ENCODE measurements around the gene SCN3B.

SCN3B gene

DNA sequence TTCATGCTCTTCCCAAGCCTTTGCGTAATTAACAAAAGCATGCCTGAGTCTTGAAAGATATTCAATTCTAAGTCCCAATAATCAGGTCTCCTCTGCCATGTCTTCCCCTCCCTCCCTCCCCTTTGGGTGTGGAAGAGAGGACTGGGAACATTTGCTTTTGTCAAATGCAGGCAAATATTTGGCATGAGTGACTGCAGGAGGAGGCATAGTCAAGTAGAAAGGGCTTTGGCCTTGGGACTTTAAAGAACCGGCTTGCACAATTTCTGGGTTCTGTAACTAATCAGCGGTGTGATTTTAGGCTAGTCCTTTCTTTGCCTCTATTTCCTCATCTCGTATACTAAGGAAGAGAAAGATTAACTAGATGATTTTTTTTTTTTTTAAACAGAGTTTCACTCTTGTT is 59.5 kb downstream of the SCN3B start:
- no peak for DNase-seq (ENCODE audit: low read depth)

DNA sequence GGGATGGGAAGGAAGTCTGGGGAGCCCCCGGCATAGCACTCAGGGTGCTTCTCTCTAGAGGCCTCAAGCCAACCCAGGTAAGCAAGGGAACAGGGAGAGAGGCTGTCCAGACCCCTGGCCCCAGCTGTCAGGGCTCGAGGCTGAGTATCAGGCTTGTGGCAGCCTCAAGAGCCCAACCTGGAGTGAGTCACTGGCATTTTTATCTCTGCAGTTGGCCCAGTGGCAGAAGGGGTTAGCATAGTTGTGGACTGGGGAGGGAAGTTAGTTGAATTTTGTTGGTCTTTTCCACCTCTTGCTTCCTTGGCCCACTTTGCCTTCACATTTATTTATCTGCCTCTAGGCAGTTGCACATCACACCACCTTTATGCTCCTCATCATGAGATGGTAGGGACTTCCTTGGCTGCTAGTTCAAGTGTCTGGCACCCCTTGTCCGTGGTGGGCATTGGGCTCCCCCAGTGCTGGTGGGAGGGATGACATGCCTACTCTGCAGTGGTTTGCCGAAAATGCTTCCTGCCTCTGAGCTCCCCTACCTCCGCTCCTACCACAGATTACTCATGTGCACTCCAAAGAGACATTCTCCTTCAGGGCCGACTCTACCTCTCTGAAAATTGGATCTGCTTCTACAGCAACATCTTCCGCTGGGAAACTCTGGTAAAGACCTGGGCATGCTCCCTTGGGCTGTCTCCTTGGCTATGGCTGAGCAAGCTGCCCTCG is 60.1 kb downstream of the SCN3B start:
- no peak for DNase-seq (ENCODE audit: low read depth)

DNA sequence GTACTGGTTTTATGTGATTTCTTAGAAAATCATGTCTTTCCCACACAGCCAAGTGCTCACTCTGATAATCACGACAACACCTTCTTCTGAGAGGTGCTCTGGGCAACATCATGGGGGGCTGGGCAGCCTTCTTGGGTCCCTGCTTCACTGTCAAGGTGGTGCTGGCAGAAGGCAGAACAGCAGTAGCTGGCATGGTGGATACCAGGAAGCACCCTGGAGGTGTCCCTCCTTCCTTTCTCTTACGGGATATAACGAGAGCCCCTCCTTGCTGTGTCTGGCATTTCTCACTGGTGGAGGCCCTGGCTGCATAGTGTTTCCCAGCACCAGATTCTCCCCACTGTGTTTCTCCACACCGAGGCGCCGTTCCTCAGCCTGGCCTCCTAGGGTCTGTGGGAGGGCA is 60.9 kb downstream of the SCN3B start:
- DNase-seq (ENCODE audit: low read depth) = no peak

DNA sequence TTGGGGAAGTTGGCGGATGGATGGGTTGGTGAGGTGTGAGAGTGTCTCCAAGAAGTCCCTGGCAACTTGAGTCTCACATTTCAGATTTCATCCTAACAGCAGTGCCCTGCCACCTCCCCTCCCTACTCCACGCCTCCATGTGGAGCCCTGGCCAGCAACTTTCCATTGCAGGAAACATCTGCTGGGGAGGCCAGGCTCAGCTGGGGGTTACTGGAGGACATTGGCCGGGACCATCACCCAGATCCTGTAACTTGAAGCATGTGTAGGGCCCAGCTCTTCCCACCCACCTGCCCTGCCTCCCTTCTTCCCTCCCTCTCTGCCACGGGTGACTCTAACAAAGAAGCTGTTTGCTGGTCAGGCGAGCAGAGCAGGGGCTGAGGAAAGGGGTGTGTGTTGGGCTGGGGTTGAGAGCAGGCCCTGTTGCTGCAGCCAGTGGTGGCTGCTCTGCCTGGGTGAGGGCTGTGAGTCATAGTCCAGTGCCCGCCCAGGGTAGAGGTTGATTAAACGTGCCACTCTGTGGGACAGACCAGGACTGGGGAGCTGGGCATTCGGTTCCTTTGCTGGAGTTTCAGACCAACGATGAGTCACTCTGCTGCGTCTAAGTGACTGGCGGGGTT is 64.0 kb downstream of the SCN3B start:
- no peak for DNase-seq (ENCODE audit: low read depth)

DNA sequence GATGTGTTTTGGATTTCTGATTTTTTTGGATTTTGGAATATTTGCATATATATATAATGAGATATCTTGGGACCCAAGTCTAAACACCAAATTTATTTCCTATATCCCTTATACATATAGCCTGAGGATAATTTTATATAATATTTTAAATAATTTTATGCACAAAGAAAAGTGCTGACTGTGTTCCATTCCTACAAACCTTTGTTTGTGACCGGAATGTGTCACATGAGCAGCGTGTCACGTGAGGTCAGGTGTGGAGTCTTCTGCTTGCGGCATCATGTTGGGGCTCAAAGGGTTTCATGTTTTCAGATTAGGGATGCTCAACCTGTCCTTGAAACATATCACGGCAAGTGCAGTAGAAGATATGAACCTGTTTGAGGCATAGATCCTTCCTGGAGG is 65.6 kb downstream of the SCN3B start:
- DNase-seq (ENCODE audit: low read depth) = no peak

DNA sequence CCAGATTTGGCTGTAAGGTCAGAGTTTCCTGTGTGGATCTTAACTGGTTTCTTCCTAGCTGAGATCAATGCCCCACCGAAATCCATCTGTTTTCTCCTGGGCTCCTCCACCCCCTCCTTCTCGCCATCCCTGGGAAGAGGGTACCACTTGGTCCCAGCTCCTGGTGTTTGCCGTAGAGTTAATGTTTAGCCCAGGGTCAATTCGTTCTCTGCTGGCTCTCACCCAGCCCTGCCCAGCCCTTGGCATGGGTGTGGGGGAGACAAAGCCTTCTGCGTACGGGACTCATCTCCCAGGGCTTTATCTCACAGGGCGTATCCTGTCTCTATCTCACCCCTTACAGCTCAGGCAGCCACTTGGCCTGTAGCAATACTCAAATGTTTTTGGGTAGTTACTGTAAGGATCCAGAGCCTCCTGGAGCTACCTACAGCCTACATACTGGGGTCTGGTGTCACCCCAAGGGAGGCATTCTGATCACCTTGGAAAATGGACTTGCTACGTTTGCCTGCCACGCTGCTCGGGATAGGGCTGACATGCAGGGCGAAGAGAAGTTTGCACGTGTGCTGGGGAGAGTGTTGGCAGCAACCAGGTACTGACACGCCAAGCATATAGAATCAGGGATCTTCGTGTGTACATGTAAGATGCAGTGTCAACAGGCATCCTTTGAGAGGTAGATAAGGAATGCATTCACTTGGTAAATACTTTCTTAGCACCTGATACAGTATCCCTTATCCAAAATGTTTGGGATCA is 66.1 kb downstream of the SCN3B start:
- no peak for DNase-seq (ENCODE audit: low read depth)

DNA sequence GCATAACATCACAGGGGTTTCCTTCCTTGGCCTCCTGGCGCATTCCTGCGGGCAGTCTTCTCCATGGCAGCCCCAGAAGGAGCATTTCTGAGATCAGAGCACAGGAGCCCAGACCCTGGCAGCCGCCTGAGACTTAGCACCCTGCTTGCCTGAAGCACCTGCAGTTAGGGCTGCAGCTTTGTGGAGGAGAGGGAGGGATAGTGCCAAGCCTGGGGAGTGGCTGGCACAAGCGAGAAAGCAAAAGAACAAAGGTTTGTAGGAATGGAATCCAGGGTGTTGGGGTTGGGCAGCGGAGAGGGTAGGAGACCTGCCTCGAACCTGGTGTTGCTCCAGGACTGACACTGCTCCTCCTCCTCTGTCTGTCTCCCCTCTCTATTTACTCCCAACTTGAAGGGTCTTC is 66.9 kb downstream of the SCN3B start:
- DNase-seq (ENCODE audit: low read depth) = no peak

DNA sequence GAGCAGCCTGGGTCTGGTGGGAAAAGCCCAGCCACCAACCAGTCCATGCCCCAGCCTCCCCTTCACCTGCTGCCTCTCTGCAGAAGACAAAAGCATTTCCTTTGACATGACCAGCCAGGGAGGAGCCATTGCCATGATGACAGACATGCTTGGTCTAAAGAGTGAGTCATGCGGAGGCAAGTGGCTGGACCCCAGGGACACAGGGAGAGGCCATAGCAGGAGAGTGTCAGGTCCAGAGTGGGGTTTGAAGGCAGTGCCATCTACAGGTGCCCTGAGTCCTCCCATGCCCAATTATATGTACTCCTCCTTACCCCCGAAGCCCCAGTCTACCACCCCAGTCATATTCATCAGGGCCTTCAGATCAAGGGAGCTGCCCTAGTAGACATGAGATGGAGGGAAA is 67.4 kb downstream of the SCN3B start:
- no peak for DNase-seq (ENCODE audit: low read depth)

DNA sequence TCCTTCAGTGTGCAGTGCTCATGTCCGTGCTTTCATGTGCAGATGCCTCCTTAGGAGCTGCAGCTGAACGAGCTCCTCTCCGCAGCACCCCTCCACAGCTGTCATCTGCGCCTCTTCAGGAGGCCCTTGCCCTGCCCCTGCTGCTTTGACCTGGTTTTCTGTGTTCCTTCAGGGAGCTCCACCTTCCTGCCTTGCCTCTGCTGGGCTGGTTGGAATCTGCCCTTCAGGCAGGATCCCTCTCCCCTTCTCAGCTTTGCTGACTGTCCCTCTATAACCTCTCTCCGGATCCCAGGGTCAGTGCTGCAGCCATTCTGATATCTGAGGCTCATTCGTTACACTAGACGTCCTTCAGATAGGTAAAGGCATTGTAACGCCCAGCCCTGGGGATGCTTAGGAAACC is 67.9 kb downstream of the SCN3B start:
- DNase-seq (ENCODE audit: low read depth) = no peak

DNA sequence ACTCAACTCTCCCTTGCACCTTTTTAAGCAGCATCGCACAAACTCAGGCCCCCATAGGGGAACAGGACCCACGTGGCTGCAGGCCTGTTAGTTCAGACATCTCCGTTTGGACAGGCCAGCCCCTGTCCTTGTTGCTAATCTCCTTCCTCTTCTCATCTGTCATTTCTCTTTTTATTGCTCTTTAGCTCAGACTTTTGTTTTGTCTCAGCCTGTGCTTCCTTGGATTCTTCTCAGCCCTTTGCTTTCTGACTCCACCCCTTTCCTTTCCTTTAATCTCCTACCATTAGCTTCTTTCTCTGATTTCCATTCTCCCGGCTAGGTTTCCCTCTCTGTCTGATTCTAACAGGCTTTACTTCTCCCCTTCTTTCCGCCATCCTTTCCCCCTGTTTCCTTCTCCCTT is 68.7 kb downstream of the SCN3B start:
- DNase-seq (ENCODE audit: low read depth) = no peak

DNA sequence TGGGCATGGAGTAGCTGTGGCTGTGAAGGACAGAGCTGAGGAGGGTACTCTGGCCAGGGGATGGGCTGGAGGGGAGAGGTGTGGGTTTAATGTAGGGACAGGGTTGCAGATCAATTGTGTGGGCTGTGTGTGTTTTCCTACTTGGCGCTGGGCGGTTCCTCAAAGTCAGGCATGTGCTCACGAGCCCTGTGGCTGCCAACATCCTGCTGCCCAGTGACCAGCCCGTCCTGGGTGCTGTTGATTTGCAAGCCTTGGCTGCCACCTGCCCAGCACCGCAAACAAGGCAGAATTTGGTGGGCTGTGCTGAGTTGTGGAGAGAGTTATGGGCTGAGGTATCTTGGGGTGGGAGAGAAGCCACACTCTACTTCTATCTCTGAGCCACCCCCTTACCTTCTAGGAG is 69.2 kb downstream of the SCN3B start:
- no peak for DNase-seq (ENCODE audit: low read depth)

DNA sequence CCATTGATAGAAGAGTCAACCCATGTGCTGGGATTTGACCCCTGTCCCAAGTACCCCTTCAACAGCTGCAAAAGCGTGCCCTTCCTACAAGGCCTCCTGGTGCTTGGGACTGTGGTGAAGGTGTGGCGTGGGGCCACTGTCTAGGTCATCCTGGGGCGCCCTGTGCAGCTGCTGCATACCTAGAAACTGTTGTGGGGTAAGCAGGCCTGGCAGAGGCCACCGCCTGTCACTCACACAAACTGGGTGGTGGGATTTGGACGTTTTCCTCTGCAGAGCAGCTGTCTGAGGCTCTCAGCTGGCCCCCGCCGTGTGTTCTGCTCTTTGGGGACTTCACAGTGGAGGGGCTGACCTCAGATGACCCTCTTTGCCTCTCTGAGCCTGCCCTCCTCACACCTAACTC is 69.7 kb downstream of the SCN3B start:
- no peak for DNase-seq (ENCODE audit: low read depth)

DNA sequence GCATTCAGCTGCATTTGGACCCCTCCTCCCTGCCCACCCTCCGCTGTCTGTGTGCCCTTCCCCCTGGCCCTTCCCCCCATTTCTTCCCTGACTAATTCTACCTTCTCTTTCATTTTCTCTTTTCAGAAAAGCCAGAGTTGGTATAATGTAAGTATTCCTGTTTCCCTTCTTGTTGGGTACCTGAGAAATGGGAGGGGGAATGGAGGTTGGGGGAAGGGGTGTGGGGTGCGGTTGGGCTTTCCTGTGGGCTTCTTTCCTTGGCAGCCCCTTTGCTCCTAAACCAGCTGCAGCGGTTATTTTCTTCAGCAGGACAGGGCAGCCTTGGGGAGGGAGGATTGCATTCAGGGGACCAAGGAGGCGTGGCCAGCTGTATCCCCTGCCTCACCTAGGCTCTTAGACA is 70.2 kb downstream of the SCN3B start:
- DNase-seq (ENCODE audit: low read depth) = no peak

DNA sequence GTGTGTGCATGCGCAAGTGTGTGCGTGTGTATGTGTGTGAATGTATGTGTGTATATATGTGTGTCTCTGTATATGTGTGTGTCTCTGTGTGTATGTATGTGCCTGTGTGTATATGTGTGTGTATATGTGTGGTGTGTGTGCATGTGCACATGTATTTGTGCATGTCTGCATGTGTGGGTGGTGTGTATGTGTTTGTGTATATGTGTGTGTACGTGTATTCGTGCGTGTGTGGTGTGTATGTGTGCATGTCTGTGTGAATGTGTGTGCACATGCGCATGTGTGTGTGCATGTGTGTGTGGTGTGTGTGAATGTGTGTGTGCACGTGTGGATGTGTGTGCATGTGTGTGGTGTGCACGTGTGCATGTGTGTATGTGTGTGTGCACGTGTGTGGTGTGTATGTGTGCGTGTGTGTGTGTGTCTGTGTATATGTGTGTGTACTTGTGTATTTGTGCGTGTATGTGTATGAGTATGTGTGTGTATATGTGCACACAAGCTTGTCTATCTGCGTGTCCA is 71.4 kb downstream of the SCN3B start:
- DNase-seq (ENCODE audit: low read depth) = no peak

DNA sequence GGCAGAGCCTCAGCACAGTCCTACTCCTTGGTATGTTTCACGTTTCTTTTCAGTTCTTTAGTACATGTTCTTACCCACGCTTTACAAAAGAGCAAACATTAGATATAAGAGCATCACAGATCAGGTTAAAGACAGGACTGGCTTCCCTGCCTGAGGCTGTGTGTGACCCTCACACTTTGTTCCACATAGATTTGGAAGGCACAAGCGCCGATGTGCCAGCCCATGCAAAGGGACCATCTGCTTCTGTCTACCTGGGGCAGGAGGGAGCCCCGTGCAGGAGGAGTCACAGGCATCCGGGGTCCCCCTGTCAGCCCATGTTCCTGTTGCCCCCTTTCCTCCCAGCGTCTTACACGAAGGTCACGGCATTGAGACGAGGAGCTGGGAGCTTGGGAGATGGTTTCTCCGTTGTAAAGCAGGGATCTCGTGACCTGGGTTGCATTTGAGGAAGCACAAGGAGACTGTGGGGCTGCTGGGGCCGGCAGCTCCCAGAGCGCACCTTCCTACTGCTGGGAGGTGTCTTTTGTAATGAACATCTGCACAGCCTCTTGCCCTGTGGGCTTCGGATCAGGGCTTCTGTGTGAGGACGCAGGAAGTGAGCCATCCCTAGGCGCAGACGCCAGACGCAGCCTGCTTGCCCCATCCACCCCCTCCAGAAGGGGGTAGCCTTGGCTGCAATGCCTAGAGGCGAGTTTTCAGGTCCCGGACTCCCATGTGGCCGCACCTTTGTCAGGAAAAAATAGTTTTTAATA is 72.6 kb downstream of the SCN3B start:
- no peak for DNase-seq (ENCODE audit: low read depth)

DNA sequence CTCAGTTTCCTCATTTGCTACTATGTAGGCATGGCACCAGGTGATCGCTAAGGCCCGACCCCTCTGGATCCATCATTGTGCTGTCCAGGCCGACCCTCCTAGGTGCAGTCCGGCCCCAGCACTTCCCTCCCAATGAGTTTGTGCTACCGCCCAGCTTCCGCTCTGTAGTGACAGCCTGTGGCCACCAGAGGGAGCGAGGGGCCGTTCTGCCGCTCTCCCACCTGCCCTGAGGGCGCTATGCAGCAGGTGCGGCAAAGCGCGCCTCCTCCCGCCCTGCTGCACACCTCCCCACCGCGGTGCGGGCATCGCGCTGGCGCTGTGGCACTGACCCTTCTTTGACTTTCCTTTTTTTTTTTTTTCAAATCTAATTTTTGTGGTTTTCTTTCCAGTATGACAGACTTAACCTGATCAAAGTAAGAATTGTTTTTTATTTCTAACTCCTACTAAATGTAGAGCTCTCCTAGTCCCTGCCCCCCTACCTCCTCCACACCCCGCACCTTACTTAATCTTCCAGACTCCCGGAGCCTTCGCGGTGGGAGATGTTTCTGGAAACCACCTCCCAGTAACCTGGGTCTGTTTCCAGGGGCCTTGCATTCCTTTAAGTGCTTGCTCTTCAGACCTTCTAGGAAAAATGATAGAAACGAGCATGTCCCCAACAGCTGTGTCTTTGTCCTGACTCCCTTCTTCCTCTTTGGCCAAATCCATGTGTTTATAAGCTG is 73.7 kb downstream of the SCN3B start:
- DNase-seq (ENCODE audit: low read depth) = peak; percentile 38

DNA sequence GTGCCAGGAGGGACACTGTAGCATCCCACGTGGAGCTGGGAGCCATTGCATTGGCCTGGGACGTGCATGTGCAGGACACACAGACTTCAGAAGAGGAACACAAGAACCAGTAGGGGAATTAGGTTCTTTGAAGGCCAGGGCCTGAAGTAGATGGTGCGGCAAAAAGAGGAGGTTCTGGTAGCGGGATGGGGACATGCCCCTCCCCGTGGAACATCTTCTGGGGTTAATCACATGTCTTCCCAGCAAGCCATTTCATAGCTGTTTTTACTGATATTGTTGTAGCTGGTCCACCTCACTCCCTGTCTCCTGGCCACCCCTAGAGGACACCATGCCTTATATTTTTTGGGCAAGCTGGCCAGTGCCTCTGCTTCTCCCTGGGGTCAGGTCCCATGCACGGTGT is 74.3 kb downstream of the SCN3B start:
- no peak for DNase-seq (ENCODE audit: low read depth)

DNA sequence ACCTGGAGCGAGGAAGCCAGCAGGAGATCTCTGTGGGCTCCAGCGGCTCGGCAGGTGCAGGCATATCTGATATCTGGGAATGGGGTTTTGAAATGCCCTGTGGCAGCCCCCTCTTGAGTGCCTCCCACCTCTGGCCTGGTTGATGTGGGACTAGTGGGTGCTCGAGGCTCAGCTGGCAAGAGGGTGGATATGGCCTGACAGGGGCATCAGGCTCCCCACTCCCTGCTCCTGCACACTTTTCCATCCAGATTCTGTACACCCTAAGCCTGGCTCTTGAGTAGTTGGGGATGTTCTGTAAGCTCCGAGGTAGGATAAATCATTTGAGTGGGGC is 75.0 kb downstream of the SCN3B start:
- no peak for DNase-seq (ENCODE audit: low read depth)

All from stimulated activated CD8-positive, alpha-beta memory T cell treated with anti-CD3 and anti-CD28 coated beads, Interleukin-15, amount 100 ng/mL, for 1 hour (primary cell).